ENCODE measurements around the gene HORMAD2. TPM values are rescaled to one million over a fixed set of nuclear protein-coding genes. Genes with fewer than 3 reads are reported as not detected.

Gene HORMAD2
- total RNA-seq, 1 donor from 2014 or later, result not detected

DNA sequence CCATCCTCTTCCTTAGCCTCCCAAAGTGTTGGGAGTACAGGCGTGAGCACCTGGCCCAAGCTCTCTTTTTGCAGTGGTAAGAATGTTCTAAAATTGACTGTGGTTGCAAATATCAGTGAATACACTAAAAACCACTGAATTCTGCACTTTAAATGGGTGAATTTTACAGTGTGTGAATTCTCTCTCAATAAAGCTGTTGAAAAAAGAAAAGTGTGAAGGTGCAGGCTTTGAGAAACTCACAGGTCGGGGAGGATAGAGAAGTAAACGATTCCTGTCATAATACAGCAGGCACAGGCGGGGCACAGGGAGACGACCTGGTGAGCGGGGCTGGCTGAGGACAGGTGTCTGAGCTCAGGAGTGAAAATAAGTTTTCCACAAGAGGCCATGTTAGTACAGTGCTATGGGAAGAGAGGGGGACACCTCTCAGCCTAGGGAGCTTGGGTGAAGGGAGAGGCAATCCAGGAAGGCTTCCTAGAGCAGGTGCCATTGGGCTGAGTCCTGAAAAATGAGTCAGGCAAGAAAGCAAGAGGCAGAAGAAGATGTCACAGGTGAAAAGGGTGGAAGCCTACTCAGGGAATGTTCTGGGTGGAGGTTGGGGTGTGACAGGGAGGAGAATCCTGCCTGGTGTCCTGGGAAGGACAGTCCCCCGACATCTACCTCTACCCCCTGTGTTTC, 140.2 kb downstream of the HORMAD2 start:
- no peaks in the 10 kb centered on the region for H3K36me3 Mint-ChIP-seq (ENCODE audit: low read depth, unreplicated experiment)
- peaks cover 11% of the 10 kb centered on the region for H3K4me1 Mint-ChIP-seq (ENCODE audit: unreplicated experiment)
- H3K27ac Mint-ChIP-seq (ENCODE audit: unreplicated experiment), result no peak overlapping the region
- no peak overlapping the region for H3K4me3 Mint-ChIP-seq (ENCODE audit: unreplicated experiment)
- DNase-seq (ENCODE audit: low spot score), result no peak
- peaks cover 5% of the 10 kb centered on the region for H3K27me3 Mint-ChIP-seq (ENCODE audit: unreplicated experiment)
- TF ChIP-seq, protein P1, sequence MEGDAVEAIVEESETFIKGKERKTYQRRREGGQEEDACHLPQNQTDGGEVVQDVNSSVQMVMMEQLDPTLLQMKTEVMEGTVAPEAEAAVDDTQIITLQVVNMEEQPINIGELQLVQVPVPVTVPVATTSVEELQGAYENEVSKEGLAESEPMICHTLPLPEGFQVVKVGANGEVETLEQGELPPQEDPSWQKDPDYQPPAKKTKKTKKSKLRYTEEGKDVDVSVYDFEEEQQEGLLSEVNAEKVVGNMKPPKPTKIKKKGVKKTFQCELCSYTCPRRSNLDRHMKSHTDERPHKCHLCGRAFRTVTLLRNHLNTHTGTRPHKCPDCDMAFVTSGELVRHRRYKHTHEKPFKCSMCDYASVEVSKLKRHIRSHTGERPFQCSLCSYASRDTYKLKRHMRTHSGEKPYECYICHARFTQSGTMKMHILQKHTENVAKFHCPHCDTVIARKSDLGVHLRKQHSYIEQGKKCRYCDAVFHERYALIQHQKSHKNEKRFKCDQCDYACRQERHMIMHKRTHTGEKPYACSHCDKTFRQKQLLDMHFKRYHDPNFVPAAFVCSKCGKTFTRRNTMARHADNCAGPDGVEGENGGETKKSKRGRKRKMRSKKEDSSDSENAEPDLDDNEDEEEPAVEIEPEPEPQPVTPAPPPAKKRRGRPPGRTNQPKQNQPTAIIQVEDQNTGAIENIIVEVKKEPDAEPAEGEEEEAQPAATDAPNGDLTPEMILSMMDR (IDR thresholded peaks at IDR 0.05; ENCODE audit: unreplicated experiment), result no peak
- H3K9me3 Mint-ChIP-seq (ENCODE audit: unreplicated experiment), result no peaks in the 10 kb centered on the region

GRCh38 chr22:30221121-30221992, 141.1 kb downstream of the HORMAD2 start:
- Mint-ChIP-seq H3K9me3 (ENCODE audit: unreplicated experiment) (no peaks in the 10 kb centered on the region), H3K27ac (ENCODE audit: unreplicated experiment) (no peak overlapping the region), H3K36me3 (ENCODE audit: low read depth, unreplicated experiment) (no peaks in the 10 kb centered on the region), H3K27me3 (ENCODE audit: unreplicated experiment) (peaks cover 5% of the 10 kb centered on the region), H3K4me3 (ENCODE audit: unreplicated experiment) (no peak overlapping the region), H3K4me1 (ENCODE audit: unreplicated experiment) (peaks cover 11% of the 10 kb centered on the region)
- TF ChIP-seq, protein P1 (IDR thresholded peaks at IDR 0.05; ENCODE audit: unreplicated experiment), result no peak
- no peak for DNase-seq (ENCODE audit: low spot score)

DNA sequence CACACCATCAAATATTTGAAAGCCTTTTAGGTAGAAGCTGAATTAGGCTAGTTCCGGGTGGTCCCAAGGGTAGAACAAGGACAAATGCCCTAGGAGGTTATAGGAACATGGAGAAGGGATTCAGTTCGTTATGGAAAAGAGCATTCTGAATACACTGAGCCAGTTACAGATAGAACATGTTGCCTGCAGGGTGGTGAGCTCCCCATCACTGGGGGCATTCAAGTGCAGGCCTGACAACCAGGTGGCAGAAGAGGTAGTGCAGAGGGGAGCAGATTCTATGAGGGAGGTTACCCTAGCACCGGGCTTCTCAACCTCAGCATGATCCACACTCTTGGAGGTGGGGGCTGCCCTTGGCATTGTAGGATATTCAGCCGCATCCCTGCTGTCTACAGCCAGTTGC, 142.1 kb downstream of the HORMAD2 start:
- Mint-ChIP-seq H3K27ac (ENCODE audit: unreplicated experiment) (no peak overlapping the region), H3K36me3 (ENCODE audit: low read depth, unreplicated experiment) (no peaks in the 10 kb centered on the region), H3K4me1 (ENCODE audit: unreplicated experiment) (peaks cover 11% of the 10 kb centered on the region), H3K9me3 (ENCODE audit: unreplicated experiment) (no peaks in the 10 kb centered on the region), H3K4me3 (ENCODE audit: unreplicated experiment) (no peak overlapping the region), H3K27me3 (ENCODE audit: unreplicated experiment) (peaks cover 5% of the 10 kb centered on the region)
- TF ChIP-seq, protein P1 (IDR thresholded peaks at IDR 0.05; ENCODE audit: unreplicated experiment), result no peak
- no peak for DNase-seq (ENCODE audit: low spot score)

DNA sequence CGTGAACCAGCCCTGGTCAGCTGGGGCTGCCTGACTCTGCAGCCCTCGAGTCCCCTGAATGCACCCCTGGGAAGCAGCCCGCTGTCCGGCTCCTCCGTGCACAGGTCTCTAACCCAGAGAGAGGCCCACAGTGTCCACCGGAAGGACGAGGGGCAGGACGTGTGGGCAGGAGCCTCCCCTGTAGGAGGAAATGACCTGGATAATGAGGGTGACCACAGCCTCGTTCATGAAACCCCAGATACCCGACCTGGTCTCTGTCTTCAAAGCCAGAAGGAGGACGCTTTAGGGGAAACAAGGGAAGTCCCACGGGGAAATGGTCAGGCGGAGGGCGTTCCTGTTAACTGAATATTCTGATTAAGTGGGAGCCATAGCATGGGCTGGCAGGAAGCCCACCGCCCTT, 143.0 kb downstream of the HORMAD2 start:
- no peak for DNase-seq (ENCODE audit: low spot score)
- Mint-ChIP-seq H3K27ac (ENCODE audit: unreplicated experiment) (no peak overlapping the region), H3K9me3 (ENCODE audit: unreplicated experiment) (no peaks in the 10 kb centered on the region), H3K27me3 (ENCODE audit: unreplicated experiment) (peaks cover 5% of the 10 kb centered on the region), H3K4me1 (ENCODE audit: unreplicated experiment) (peaks cover 11% of the 10 kb centered on the region), H3K36me3 (ENCODE audit: low read depth, unreplicated experiment) (no peaks in the 10 kb centered on the region), H3K4me3 (ENCODE audit: unreplicated experiment) (no peak overlapping the region)
- TF ChIP-seq, protein P1 (IDR thresholded peaks at IDR 0.05; ENCODE audit: unreplicated experiment), result no peak

Data from endothelial cell (in vitro differentiated cells).